Activated CD4-positive, alpha-beta T cell treated with anti-CD3 and anti-CD28 coated beads, Interleukin-2, Interleukin-4, amounts not matched to agents 100 ng/mL and 50 ng/mL, durations not matched to agents 16 hours and 8 hours (primary cell): ENCODE data around the gene SERPINA4.
A peak's percentile ranks its signal among the peaks of the same experiment; 100 is the strongest.

Source experiments
- DNase-seq: peaks from one replicate; pipeline ENCODE4 v3.0.0-alpha.2; 2020; ENCODE audit warnings: low spot score

SERPINA4 gene

DNA sequence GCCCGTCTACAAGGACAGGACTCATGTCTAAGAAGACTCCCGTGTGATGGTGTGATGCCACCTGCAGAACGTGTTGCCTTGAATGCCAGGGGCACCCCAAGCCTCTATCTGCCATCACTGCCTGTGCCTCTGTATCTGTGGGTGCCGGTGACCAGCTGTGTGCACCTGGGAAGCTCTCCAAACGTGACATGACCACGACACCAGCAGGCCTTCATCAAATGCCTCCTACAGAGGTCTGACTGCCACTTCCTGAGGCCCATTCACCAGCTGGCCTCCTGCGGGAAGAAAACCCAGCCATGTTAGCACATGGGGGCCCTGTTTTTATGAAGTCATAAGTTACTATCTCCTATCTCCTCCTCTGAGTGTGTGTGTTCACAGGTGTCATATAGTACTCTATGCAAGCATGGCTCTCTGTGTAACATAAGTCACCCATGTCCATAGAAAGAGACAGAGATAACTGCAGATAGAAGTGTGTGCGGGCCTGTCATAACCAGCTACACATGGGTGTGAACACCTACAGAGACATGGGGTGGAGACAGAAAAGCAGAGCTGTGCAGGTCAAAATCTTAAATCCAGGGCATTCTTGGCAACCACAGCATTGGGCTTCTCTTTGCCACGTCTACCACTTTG lies 18.3 kb upstream of the SERPINA4 start:
- no peak for DNase-seq

DNA sequence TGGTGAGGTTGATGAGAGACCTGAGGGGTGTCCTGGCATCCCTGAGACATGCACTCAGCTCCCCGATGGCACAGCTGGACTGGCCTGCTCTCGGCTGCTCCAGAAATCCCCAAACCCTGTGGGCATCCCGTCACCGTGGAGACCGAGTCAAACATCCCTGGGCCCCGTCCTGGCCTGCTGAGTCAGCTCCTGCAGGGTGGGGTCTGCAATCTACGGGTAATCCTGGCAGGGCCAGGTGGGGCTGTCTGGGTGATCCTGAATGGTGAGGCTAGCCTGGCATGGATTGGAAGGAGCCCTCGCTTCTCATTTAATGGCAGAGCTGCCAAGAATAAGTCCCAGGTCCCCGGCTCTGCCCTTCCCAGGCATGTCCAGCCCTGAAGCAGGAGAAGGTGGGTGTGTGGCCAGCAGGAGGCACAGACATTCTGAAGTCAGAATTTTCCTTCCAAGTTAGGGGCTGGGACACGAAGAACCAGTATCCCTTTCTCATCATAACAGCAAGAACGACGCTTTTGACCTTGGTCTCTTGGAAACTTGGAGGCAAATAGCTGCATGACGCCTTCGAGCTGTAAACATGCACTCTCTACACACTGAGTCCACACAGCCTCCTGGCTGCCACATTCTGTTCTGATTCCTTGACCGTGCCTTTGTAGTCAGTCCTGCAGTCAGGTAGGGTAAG lies 17.7 kb upstream of the SERPINA4 start:
- no peak for DNase-seq

GRCh38 chr14:94544726-94545125 lies 16.5 kb upstream of the SERPINA4 start:
- DNase-seq = no peak

GRCh38 chr14:94545131-94545841 lies 16.0 kb upstream of the SERPINA4 start:
- DNase-seq = no peak

DNA sequence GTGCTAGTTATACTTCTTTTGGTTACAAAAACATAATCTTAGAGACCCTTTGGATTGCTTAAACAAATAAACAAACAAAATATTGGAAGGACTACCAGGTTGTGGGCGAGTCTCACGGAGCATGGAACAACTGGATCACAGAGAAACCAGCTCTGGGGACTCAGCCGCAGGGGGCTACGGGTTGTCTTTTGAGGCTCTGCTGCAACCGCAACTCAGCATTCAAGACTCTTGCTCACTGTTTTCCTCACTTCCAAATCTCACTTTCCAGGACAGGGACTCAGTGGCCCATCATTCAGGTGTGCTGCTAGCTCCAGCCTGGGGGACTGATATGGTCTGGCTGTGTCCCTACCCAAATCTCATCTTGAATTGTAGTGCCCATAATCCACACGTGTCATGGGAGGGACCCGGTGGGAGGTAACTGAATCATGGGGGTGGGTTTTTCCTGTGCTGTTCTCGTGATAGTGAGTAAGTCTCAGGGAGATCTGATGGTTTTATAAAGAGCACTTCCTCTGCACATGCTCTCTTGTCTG lies 14.0 kb upstream of the SERPINA4 start:
- DNase-seq = no peak

DNA sequence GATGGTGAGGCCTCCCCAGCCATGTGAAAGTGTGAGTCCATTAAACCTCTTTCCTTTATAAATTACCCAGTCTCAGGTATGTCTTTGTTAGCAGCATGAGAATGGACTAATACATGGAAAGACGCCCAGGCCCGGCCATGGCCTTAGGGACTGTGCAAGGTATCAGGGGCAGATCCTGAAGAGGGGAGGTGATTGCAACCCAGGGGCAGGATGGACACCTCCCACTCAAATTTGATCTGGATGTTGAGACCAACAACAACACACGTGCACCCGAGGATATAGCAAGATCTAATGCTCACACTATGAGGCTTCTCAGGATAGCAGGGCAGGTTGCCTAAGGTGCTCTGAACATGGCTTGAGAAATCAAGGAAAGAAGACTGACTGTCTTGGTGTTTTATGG lies 13.5 kb upstream of the SERPINA4 start:
- DNase-seq = no peak

DNA sequence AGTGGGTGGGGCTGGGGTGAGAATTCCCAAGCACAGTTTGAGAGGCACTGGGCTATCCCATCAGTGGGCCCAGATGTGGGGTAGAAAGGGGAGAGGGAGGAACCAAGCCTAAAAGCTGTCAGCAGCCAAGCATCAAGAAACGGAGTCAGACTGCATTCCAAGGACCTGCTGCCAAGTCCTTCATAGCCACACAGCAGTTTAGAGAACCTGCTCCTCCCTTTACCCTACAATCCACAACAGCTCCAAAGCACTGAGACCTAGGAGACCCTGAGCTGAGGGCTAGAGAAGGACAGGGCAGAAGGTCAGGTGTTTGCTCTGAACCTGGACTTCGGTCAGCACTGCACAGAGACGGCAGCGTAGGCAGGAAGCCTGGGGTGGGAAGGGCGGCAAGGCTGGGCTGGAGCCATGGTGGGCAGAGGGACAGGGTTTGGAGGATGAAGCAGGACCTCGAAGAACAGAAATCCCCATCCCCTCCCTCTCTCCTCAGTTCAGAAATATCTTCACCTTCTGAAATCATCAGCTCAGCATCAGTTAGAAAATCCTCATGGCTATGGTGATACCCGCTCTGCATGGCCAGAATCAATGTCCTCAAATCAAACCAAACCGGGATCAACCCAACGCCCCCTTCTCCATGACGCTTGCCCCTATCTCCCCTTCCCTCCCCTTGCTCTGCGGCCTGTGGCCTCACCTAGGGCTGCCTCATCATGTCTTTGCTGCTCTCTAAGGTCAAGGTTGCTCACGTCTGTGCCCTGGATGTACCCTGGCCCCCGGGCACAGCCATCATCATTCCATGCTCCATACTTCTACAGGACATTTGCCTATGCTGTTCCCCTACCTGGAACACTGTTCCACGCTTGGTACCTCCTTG lies 12.9 kb upstream of the SERPINA4 start:
- no peak for DNase-seq

- peak; percentile 60 for DNase-seq
These were observed 11.9 kb upstream of the SERPINA4 start for GRCh38 chr14:94548999-94549985.

DNA sequence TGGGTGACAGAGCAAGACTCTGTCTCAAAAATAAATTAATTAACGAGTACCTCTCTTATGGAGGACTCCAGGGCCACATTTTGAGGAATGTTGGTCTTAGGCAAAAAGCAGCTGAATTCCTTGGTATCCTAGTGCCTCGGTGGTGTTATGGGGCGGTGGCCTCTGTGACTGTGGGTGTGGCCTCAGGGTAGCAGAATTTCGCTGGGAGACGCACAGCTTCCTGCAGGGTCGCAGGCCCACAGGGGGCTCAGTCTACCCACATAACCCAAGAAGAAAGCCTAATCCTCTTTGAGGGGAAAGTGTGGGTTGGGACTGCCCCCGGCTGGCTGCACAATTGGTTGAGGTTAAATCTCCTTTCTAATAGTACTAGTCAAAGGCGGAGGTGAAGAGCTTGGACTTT lies 11.2 kb upstream of the SERPINA4 start:
- DNase-seq = no peak

DNA sequence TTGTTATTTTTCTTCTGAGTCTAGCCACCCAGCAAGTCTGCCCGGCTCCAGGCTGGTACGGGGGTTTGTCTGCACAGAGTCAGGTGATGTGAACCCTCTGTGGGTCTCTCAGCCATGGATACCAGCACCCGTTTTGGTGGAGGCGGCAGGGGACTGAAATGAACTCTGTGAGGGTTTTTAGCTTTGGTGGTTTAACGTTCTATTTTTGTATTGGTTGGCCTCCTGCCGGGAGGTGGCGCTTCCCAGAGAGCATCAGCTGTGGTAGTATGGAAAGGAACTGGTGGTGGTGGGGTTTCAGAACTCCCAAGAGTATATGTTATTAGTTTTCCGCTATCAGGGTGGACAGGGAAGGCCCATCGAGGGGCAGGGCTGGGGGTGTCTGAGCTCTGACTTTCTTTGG lies 5.3 kb upstream of the SERPINA4 start:
- DNase-seq = no peak

DNA sequence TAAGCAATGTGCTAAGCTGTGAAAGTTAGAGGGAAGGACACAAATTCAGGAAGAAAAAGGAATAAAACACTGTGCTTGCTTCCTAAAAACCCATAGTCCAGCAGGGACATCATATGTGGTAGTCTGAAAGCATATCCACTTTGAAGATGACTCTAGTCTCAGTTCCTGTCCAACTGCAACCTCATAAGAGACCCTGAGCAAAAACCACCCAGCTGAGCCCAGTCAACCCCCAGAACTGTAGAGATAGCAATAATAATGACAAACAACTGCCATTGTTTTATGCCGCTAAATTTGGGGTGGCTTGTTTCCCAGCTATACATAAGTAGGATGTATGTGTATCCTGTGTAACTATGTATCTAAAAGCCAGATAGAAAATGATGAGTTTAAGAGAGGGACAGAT lies 3.9 kb upstream of the SERPINA4 start:
- no peak for DNase-seq

DNA sequence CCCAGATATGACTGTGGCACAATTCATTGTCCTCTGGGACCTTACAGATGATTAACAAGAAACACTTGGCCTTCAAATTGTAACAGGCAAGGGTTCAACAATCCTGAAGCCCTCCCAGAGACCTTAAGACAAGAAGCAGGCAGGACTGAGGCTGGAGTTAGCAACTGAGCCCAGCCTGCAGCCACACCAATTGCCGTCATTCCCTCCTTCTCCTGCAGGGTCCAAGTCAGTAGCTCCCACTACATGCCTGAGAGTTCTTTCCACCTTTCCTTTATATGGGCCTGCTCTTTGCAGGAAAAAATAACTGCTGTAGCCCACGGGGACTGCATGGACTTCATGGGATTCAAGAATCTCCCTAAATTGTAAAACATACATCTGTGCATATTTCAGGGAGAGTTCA lies 2.4 kb upstream of the SERPINA4 start:
- DNase-seq = no peak

GRCh38 chr14:94559638-94560290 lies 1.5 kb upstream of the SERPINA4 start:
- no peak for DNase-seq

- DNase-seq = no peak
These were observed 964 bp upstream of the SERPINA4 start for GRCh38 chr14:94560291-94560665.

DNA sequence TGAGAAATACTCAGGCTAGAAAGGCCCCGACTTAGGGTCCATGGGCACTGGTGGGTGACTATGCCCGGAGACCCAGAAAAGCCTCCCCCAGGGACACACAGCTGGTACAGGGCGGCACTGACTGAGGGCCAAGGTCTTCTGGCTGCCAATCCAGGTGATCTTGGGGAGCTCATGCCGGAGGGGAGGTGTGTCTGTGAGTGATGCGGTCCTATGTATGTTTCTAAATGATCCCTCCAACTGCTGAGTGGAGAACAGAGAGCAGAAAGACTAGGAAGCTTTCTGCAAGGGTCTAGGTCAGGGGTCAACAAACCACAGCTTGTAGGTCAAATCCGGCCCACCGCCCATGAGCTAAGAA lies 391 bp downstream of the SERPINA4 start:
- no peak for DNase-seq

DNA sequence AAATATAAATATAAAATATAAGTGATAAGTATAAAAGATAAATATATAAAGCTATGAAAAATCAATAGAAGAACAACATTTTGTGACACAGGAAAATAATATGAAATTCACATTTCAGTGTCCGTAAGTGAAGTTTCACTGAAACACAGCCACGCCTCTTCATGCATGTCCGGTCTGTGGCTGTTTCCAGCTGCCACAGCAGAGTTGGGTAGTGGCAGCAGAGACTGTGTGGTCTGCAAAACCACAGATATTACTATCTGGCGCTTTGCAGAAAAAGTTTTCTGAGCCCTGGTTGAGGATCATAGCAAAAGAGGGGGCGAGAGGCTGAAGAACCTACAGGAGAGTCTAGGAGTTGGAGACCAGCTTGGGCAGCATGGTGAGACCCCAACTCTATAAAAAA lies 780 bp downstream of the SERPINA4 start:
- no peak for DNase-seq

- DNase-seq = no peak
These were observed 2.0 kb downstream of the SERPINA4 start for GRCh38 chr14:94562941-94563883.

- DNase-seq = no peak
These were observed 3.1 kb downstream of the SERPINA4 start for GRCh38 chr14:94564381-94564780.

DNA sequence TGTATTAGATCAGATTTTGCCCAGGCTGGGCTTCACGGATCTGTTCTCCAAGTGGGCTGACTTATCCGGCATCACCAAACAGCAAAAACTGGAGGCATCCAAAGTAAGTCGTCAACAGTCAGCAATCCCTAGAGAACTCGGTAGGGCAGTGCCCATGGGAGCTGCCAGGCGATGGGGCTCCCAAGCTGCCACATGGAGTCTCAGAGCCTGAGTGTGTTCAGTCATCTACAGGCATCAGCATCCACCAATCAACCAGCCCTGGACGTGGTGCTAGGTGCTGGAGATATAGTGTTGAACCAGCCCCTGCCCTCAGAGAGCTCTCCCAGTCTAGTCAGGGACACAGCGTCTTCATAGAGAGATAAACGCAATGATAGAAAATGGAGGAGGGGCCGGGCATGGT lies 6.9 kb downstream of the SERPINA4 start:
- no peak for DNase-seq
